ENCODE measurements around the gene DDX10. TPM values are rescaled to one million over a fixed set of nuclear protein-coding genes. Genes with fewer than 3 reads are reported as not detected.
"Not testable (repeated sequence)": the region's sequence is repeated elsewhere in the genome, so short reads cannot be mapped to it uniquely, and the experiment has no call there.

The DDX10 gene
- total RNA-seq, 2 donors from 2014 or later, result 15.7 to 17.1 TPM

- no peak for DNase-seq
- no peak for ATAC-seq
- intact Hi-C loops (cut with DNase I, micrococcal nuclease), result no loop called here
Observed at GRCh38 chr11:108793611-108794010, 128.7 kb downstream of the DDX10 start.

GRCh38 chr11:108796551-108796950, 131.7 kb downstream of the DDX10 start:
- intact Hi-C loops (cut with DNase I, micrococcal nuclease), result no loop called here
- no peak for ATAC-seq
- no peak for DNase-seq

- no peak for ATAC-seq
- no peak for DNase-seq
- intact Hi-C loops (cut with DNase I, micrococcal nuclease), result no loop called here
Observed at GRCh38 chr11:108797578-108798100, 132.8 kb downstream of the DDX10 start.

GRCh38 chr11:108802492-108802891, 137.6 kb downstream of the DDX10 start:
- intact Hi-C loops (cut with DNase I, micrococcal nuclease), result no loop called here
- no peak for DNase-seq
- ATAC-seq, result no peak

- intact Hi-C loops (cut with DNase I, micrococcal nuclease), result no loop called here
- no peak for DNase-seq
- no peak for ATAC-seq
Observed at GRCh38 chr11:108803776-108804175, 138.9 kb downstream of the DDX10 start.

- DNase-seq, result no peak
- intact Hi-C loops (cut with DNase I, micrococcal nuclease), result no loop called here
- ATAC-seq, result no peak
Observed at GRCh38 chr11:108804511-108804910, 139.6 kb downstream of the DDX10 start.

GRCh38 chr11:108805030-108805429, 140.2 kb downstream of the DDX10 start:
- intact Hi-C loops (cut with DNase I, micrococcal nuclease), result no loop called here
- ATAC-seq (no peak), DNase-seq (no peak)

- DNase-seq (no peak), ATAC-seq (no peak)
- intact Hi-C loops (cut with DNase I, micrococcal nuclease), result no loop called here
Observed at GRCh38 chr11:108807262-108807661, 142.4 kb downstream of the DDX10 start.

GRCh38 chr11:108813086-108813485, 148.2 kb downstream of the DDX10 start:
- intact Hi-C loops (cut with DNase I, micrococcal nuclease), result no loop called here
- ATAC-seq (no peak), DNase-seq (no peak)

GRCh38 chr11:108817976-108818375, 153.1 kb downstream of the DDX10 start:
- intact Hi-C loops (cut with DNase I, micrococcal nuclease), result no loop called here
- ATAC-seq (no peak), DNase-seq (no peak)

- DNase-seq (no peak), ATAC-seq (no peak)
- intact Hi-C loops (cut with DNase I, micrococcal nuclease), result no loop called here
Observed at GRCh38 chr11:108818971-108819370, 154.1 kb downstream of the DDX10 start.

- ATAC-seq (no peak), DNase-seq (no peak)
- intact Hi-C loops (cut with DNase I, micrococcal nuclease), result no loop called here
Observed at GRCh38 chr11:108819957-108820356, 155.1 kb downstream of the DDX10 start.

GRCh38 chr11:108823960-108824359, 159.1 kb downstream of the DDX10 start:
- intact Hi-C loops (cut with DNase I, micrococcal nuclease); ATAC-seq; DNase-seq: not testable (repeated sequence)

GRCh38 chr11:108824545-108824944, 159.7 kb downstream of the DDX10 start:
- intact Hi-C loops (cut with DNase I, micrococcal nuclease), result no loop called here
- ATAC-seq (no peak), DNase-seq (no peak)

GRCh38 chr11:108825381-108825780, 160.5 kb downstream of the DDX10 start:
- intact Hi-C loops (cut with DNase I, micrococcal nuclease), result no loop called here
- ATAC-seq (no peak), DNase-seq (no peak)

- intact Hi-C loops (cut with DNase I, micrococcal nuclease), result no loop called here
- DNase-seq, result no peak
- no peak for ATAC-seq
Observed at GRCh38 chr11:108826136-108826535, 161.3 kb downstream of the DDX10 start.

GRCh38 chr11:108835624-108836023, 170.8 kb downstream of the DDX10 start:
- DNase-seq (no peak), ATAC-seq (no peak)
- intact Hi-C loops (cut with DNase I, micrococcal nuclease), result no loop called here

- DNase-seq (no peak), ATAC-seq (no peak)
- intact Hi-C loops (cut with DNase I, micrococcal nuclease), result no loop called here
Observed at GRCh38 chr11:108836541-108836940, 171.7 kb downstream of the DDX10 start.

GRCh38 chr11:108838102-108838791, 173.4 kb downstream of the DDX10 start:
- ATAC-seq (no peak), DNase-seq (no peak)
- intact Hi-C loops (cut with DNase I, micrococcal nuclease), result no loop called here

GRCh38 chr11:108838792-108839105, 173.9 kb downstream of the DDX10 start:
- DNase-seq (no peak), ATAC-seq (no peak)
- intact Hi-C loops (cut with DNase I, micrococcal nuclease), result no loop called here

GRCh38 chr11:108846009-108846408, 181.1 kb downstream of the DDX10 start:
- ATAC-seq, result no peak
- intact Hi-C loops (cut with DNase I, micrococcal nuclease), result no loop called here
- no peak for DNase-seq
